H1 (cell line): ENCODE results near the gene ARID4B. TPM values are rescaled to one million over a fixed set of nuclear protein-coding genes. Genes with fewer than 3 reads are reported as not detected.

Source experiments
- CTCF ChIA-PET: fragments of 300-600 bp; sonication (Branson Sonifier 250); formaldehyde crosslinking; loops from one replicate; lab custom pipeline; 2021; ENCODE audit not compliant: partially characterized antibody; lab: Charles Lee
- POLR2A ChIA-PET: fragments of 300-600 bp; sonication (Branson Sonifier 250); formaldehyde crosslinking; loops from one replicate; lab custom pipeline; 2021; ENCODE audit warnings: inconsistent platforms; ENCODE audit not compliant: partially characterized antibody; lab: Charles Lee
- DNase-seq, 2 experiments: peaks; one replicate each; pipeline versions ENCODE4 v3.0.0 to v3.0.0-alpha.2; 2010 to 2022; ENCODE audit warnings: low spot score in 2 of 2, low read depth in 1 of 2, mixed read lengths in 1 of 2
- FAIRE-seq: peaks from 2 replicates; lab custom pipeline; 2011; peaks lifted over from hg19 to GRCh38; lab: Jason Lieb, UNC
- H2AFZ ChIP-seq: 2 replicates; pipeline ENCODE4 v1.8.1; 2012; ENCODE audit warnings: low read length, inconsistent platforms
- H2AK5ac ChIP-seq: 2 replicates; pipeline ENCODE4 v1.6.1; 2013; ENCODE audit warnings: low read depth, low read length
- H2BK120ac ChIP-seq: replicated peaks from 2 replicates; pipeline ENCODE3; 2013; ENCODE audit warnings: low read depth, low read length, inconsistent platforms
- H2BK12ac ChIP-seq: 2 replicates; pipeline ENCODE4 v1.6.1; 2013; ENCODE audit warnings: low read depth, low read length
- H2BK15ac ChIP-seq: 2 replicates; pipeline ENCODE4 v1.6.1; 2013; ENCODE audit warnings: low read length
- H2BK20ac ChIP-seq: 2 replicates; pipeline ENCODE4 v1.6.1; 2013; ENCODE audit warnings: low read length
- H2BK5ac ChIP-seq: 2 replicates; pipeline ENCODE4 v1.6.1; 2013; ENCODE audit warnings: low read depth, low read length
- H3K14ac ChIP-seq: 2 replicates; pipeline ENCODE4 v1.6.1; 2013; ENCODE audit warnings: inconsistent platforms; ENCODE audit not compliant: insufficient read length
- H3K18ac ChIP-seq: 2 replicates; pipeline ENCODE4 v1.6.1; 2013; ENCODE audit warnings: low read length; ENCODE audit errors: extremely low read depth
- H3K23ac ChIP-seq: 2 replicates; pipeline ENCODE4 v1.6.1; 2013; ENCODE audit warnings: inconsistent platforms; ENCODE audit not compliant: insufficient read length
- H3K23me2 ChIP-seq: 2 replicates; pipeline ENCODE4 v1.6.1; 2013; ENCODE audit warnings: low read depth, low read length
- H3K27ac ChIP-seq: 2 replicates; pipeline ENCODE4 v1.6.1; 2011; ENCODE audit warnings: low read depth, low read length, inconsistent platforms
- H3K27me3 ChIP-seq, 4 experiments: replicated peaks in 1 of 4; 1 replicate in 1 of 4; 2 replicates in 3 of 4; pipeline versions ENCODE4 v1.6.1 to v1.8.1; 2011 to 2013; ENCODE audit warnings: low read length in 3 of 4, mild to moderate bottlenecking in 3 of 4, inconsistent platforms in 2 of 4, mixed read lengths in 2 of 4, moderate library complexity in 1 of 4; ENCODE audit not compliant: control insufficient read depth in 3 of 4, insufficient read depth in 3 of 4; ENCODE audit errors: extremely low read depth in 1 of 4
- H3K36me3 ChIP-seq, 4 experiments: 2 replicates each; pipeline versions ENCODE4 v1.6.1 to v1.8.1; 2011 to 2013; ENCODE audit warnings: mild to moderate bottlenecking in 4 of 4, low read length in 3 of 4, moderate library complexity in 2 of 4, control low read depth in 1 of 4, inconsistent platforms in 1 of 4; ENCODE audit not compliant: insufficient read depth in 4 of 4, control insufficient read depth in 2 of 4
- H3K4ac ChIP-seq: replicated peaks from 2 replicates; pipeline ENCODE3; 2013; ENCODE audit warnings: low read length, low read depth, mixed read lengths, inconsistent platforms; ENCODE audit not compliant: insufficient read length
- H3K4me1 ChIP-seq, 4 experiments: replicated peaks in 1 of 4; 1 replicate in 1 of 4; 2 replicates in 3 of 4; pipeline versions ENCODE4 v1.6.1 to v1.8.1; 2011 to 2013; ENCODE audit warnings: low read length in 3 of 4, inconsistent platforms in 2 of 4, mixed read lengths in 1 of 4; ENCODE audit not compliant: insufficient read depth in 4 of 4, control insufficient read depth in 3 of 4
- H3K4me2 ChIP-seq, 2 experiments: 2 replicates each; pipeline versions ENCODE4 v1.6.1 to v1.8.1; 2011 to 2013; ENCODE audit warnings: low read depth in 2 of 2, low read length in 2 of 2, control low read depth in 1 of 2, inconsistent platforms in 1 of 2, mild to moderate bottlenecking in 1 of 2; ENCODE audit not compliant: insufficient read depth in 1 of 2
- H3K4me3 ChIP-seq, 4 experiments: fragments of 200-600, 300-600 bp in 1 of 4; sonication (generic), shearing (Covaris generic), sonication (Bioruptor Twin) in 1 of 4; 2 replicates each; pipeline versions ENCODE4 v1.5.1 to v1.8.1; 2011 to 2016; ENCODE audit warnings: low read length in 4 of 4, low read depth in 3 of 4, control low read depth in 2 of 4, inconsistent platforms in 2 of 4, mild to moderate bottlenecking in 2 of 4, mixed read lengths in 1 of 4, moderate library complexity in 1 of 4; ENCODE audit not compliant: insufficient read depth in 2 of 4; ENCODE audit errors: extremely low read depth in 1 of 4
- H3K56ac ChIP-seq: replicated peaks from 2 replicates; pipeline ENCODE3; 2013; ENCODE audit warnings: low read depth, mild to moderate bottlenecking, mixed read lengths, low read length, inconsistent platforms; ENCODE audit not compliant: insufficient read length
- H3K79me1 ChIP-seq: 2 replicates; pipeline ENCODE4 v1.6.1; 2013; ENCODE audit warnings: low read depth, low read length, control low read depth
- H3K79me2 ChIP-seq, 2 experiments: 2 replicates each; pipeline versions ENCODE4 v1.6.1 to v1.8.1; 2012 to 2013; ENCODE audit warnings: low read length in 2 of 2, mild to moderate bottlenecking in 2 of 2, inconsistent platforms in 1 of 2; ENCODE audit not compliant: insufficient read depth in 2 of 2, control insufficient read depth in 1 of 2
- H3K9ac ChIP-seq, 4 experiments: replicated peaks in 1 of 4; 1 replicate in 1 of 4; 2 replicates in 3 of 4; pipeline versions ENCODE4 v1.6.1 to v1.8.1; 2011 to 2013; ENCODE audit warnings: low read depth in 3 of 4, low read length in 3 of 4, control low read depth in 2 of 4, mild to moderate bottlenecking in 2 of 4, moderate library complexity in 2 of 4, inconsistent platforms in 1 of 4; ENCODE audit errors: extremely low read depth in 1 of 4
- H3K9me3 ChIP-seq, 2 experiments: 2 replicates each; pipeline versions ENCODE4 v1.6.1 to v1.8.1; 2012 to 2013; ENCODE audit warnings: mild to moderate bottlenecking in 2 of 2, moderate library complexity in 2 of 2, control low read depth in 1 of 2, inconsistent platforms in 1 of 2, low read depth in 1 of 2, low read length in 1 of 2, mixed read lengths in 1 of 2; ENCODE audit not compliant: insufficient read depth in 2 of 2
- H4K20me1 ChIP-seq, 2 experiments: replicated peaks in 1 of 2; 2 replicates each; pipeline versions ENCODE3 to v1.8.1; 2011 to 2013; ENCODE audit warnings: inconsistent platforms in 2 of 2, low read length in 2 of 2, mild to moderate bottlenecking in 1 of 2; ENCODE audit not compliant: insufficient read depth in 2 of 2, control insufficient read depth in 1 of 2
- H4K5ac ChIP-seq: 2 replicates; pipeline ENCODE4 v1.6.1; 2013; ENCODE audit warnings: low read length, low read depth, mixed read lengths, inconsistent platforms; ENCODE audit not compliant: insufficient read length
- H4K8ac ChIP-seq: 2 replicates; pipeline ENCODE4 v1.8.0; 2013; ENCODE audit warnings: mild to moderate bottlenecking, moderate library complexity, low read length, inconsistent platforms; ENCODE audit not compliant: insufficient read depth; ENCODE audit errors: extremely low read depth
- H4K91ac ChIP-seq: replicated peaks from 2 replicates; pipeline ENCODE3; 2013; ENCODE audit warnings: low read length, mixed read lengths, inconsistent platforms; ENCODE audit not compliant: insufficient read length
- TBP ChIP-seq: IDR thresholded peaks from 2 replicates; pipeline ENCODE4 v1.6.1; 2011; ENCODE audit warnings: low read depth, low read length, improper control_type of control experiment
- WGBS, 2 experiments: shearing (Covaris generic) in 1 of 2; methylation state at CpG; one replicate each; pipeline versions ENCODE4 v1.1.6 to v1.1.7; 2013 to 2015; ENCODE audit warnings: low lambda C conversion rate in 2 of 2, mixed read lengths in 2 of 2, inconsistent platforms in 1 of 2, low coverage in 1 of 2, missing lambda C conversion rate in 1 of 2; ENCODE audit not compliant: insufficient replicate concordance in 2 of 2, insufficient coverage in 1 of 2, insufficient read length in 1 of 2; ENCODE audit errors: extremely low coverage in 1 of 2, missing lambda C conversion rate in 1 of 2; 5-methylcytosine and 5-hydroxymethylcytosine counted together
- polyA plus RNA-seq, 7 experiments: library from polyadenylated mRNA; depleted of rRNA in 3 of 7; stranded (reverse) in 5 of 7; unstranded in 2 of 7; fragments of >200 nt in 5 of 7; fragments of 200-250 nt in 2 of 7; gene quantifications; 1 replicate in 5 of 7; 2 replicates in 1 of 7; 4 replicates in 1 of 7; pipeline versions ENCODE4 v1.2.1 to v1.2.3, GENCODE V29; 2011 to 2013; ENCODE audit warnings: missing spikeins in 2 of 7, mixed read lengths in 2 of 7
- total RNA-seq: library from RNA; stranded (reverse); fragmentation: NEBNext Ultra II Directional; extraction: Animal tissue kit (Norgen Biotek cat#: 25700); gene quantifications from 2 replicates; pipeline ENCODE4 v1.2.1, GENCODE V29; 2021

Gene ARID4B
- total and polyA plus RNA-seq, 2 of the 8 experiments (the other 6 are each of a cell fraction or from before 2014, with no cell fraction given): 5.1 to 28.8 TPM

GRCh38 chr1:235160957-235161684 is 166.9 kb downstream of the ARID4B start, which contains the start of gene RBM34:
Gene RBM34 (minus strand): TSS chr1:235161250. CDS start chr1:235161226, 24 bp downstream.
- H3K4me1 ChIP-seq: peaks cover 0 to 4% (median 1%) of the 10 kb centered on the region in 4 experiments; a peak in 4 of 7 replicates
- H3K14ac ChIP-seq: no peak within 1 kb of the TSS
- peak within 1 kb of the TSS; percentile 91 for H4K8ac ChIP-seq
- H3K4ac ChIP-seq: no peak within 1 kb of the TSS
- no peak within 1 kb of the TSS; the same call in 1 of the 2 replicates for H2BK20ac ChIP-seq
- peak within 1 kb of the TSS; percentile 63 to 94 for H3K4me2 ChIP-seq
- no peak within 1 kb of the TSS for H3K23ac ChIP-seq
- H3K9ac ChIP-seq: peak within 1 kb of the TSS; percentile 82 to 98 (median 96)
- peak within 1 kb of the TSS; percentile 99 for H3K18ac ChIP-seq
- WGBS, 2 experiments: 1% methylated on average over 47 of the region's 52 CpGs; no CpG with 5 or more reads in 1 of the 2 experiments
- H2BK15ac ChIP-seq: no peak within 1 kb of the TSS
- no peak within 1 kb of the TSS for H2BK120ac ChIP-seq
- peaks cover 16 to 30% (median 23%) of the 10 kb centered on the region in 4 experiments for H3K36me3 ChIP-seq
- ChIA-PET CTCF (interaction anchor here (0.6 to 1.1 kb wide), 3 partner anchors 38 to 300 kb away, joined by 3 to 4 read pairs (median 3); no protein-coding TSS in a partner anchor), POLR2A (interaction anchor here (0.6 to 2.5 kb wide), 19 partner anchors 11 to 206 kb away, joined by 3 to 14 read pairs (median 4); partner anchors contain the start of genes TBCE and TOMM20)
- peaks cover 0 to 4% of the 10 kb centered on the region in 2 experiments for H4K20me1 ChIP-seq
- no peak for FAIRE-seq
- peak within 1 kb of the TSS; percentile 99 for H2AFZ ChIP-seq
- H4K91ac ChIP-seq: peak within 1 kb of the TSS; percentile 50
- peak within 1 kb of the TSS; percentile 92 for H3K56ac ChIP-seq
- H3K9me3 ChIP-seq: no peaks in the 10 kb centered on the region
- peak; percentile 62 to 96 for DNase-seq
- no peaks in the 10 kb centered on the region for H3K27me3 ChIP-seq
- H3K79me2 ChIP-seq: peaks cover 0 to 27% of the 10 kb centered on the region in 2 experiments; a peak in 2 of 4 replicates
- peak within 1 kb of the TSS; percentile 61; the same call in 1 of the 2 replicates for H2BK12ac ChIP-seq
- H3K79me1 ChIP-seq: no peaks in the 10 kb centered on the region; the same call in 1 of the 2 replicates
- peak within 1 kb of the TSS; percentile 68 for H4K5ac ChIP-seq
- H3K23me2 ChIP-seq: peaks cover 6% of the 10 kb centered on the region
- peak within 1 kb of the TSS; percentile 82 for H3K27ac ChIP-seq
- H3K4me3 ChIP-seq: peak within 1 kb of the TSS; percentile 81 to 99 (median 94)
- H2AK5ac ChIP-seq: no peak within 1 kb of the TSS
- peak within 1 kb of the TSS; percentile 96 for H2BK5ac ChIP-seq
- peak; percentile 82 for TF ChIP-seq TBP
